Measurements from ENCODE around the gene RHOT2.

The RHOT2 gene

GRCh38 chr16:671353-672131 is 3.6 kb downstream of the RHOT2 start:
- DNase-seq: no peak

- DNase-seq: no peak
Observed at GRCh38 chr16:672371-672770, 4.4 kb downstream of the RHOT2 start.

- no peak for DNase-seq
Observed at GRCh38 chr16:672851-673250, 4.9 kb downstream of the RHOT2 start.

- no peak for DNase-seq
Observed at GRCh38 chr16:673399-673991, 5.6 kb downstream of the RHOT2 start.

GRCh38 chr16:674214-674881 is 6.4 kb downstream of the RHOT2 start:
- no peak for DNase-seq

- peak; percentile 28 for DNase-seq
Observed at GRCh38 chr16:674968-675883, 7.3 kb downstream of the RHOT2 start, which contains the start of gene RHBDL1. RHBDL1 (plus strand) TSS chr16:675671; CDS start chr16:675791, 120 bp downstream.

- no peak for DNase-seq
Observed at GRCh38 chr16:675884-676564, 8.1 kb downstream of the RHOT2 start.

- no peak for DNase-seq
Observed at GRCh38 chr16:676565-676902, 8.6 kb downstream of the RHOT2 start.

GRCh38 chr16:676913-677312 is 9.0 kb downstream of the RHOT2 start:
- DNase-seq: no peak

- no peak for DNase-seq
Observed at GRCh38 chr16:677316-678190, 9.6 kb downstream of the RHOT2 start.

- no peak for DNase-seq
Observed at GRCh38 chr16:678209-678857, 10.4 kb downstream of the RHOT2 start.

GRCh38 chr16:678858-679813 is 11.2 kb downstream of the RHOT2 start:
- DNase-seq: peak; percentile 75

GRCh38 chr16:679814-680624 is 12.1 kb downstream of the RHOT2 start, which contains the start of gene STUB1:
STUB1 (plus strand) TSS chr16:680410; CDS start chr16:680526, 116 bp downstream.
- DNase-seq: peak; percentile 94

GRCh38 chr16:680625-680945 is 12.7 kb downstream of the RHOT2 start:
- DNase-seq: no peak

- peak; percentile 34 for DNase-seq
Observed at GRCh38 chr16:680967-681745, 13.2 kb downstream of the RHOT2 start.

- DNase-seq: no peak
Observed at GRCh38 chr16:681746-682427, 14.0 kb downstream of the RHOT2 start.
